OCI-LY1 (cell line): ENCODE results near the gene CDC42BPA.

Experiments used
- CTCF ChIP-seq: fragments of 200-600 bp; sonication (generic), shearing (Covaris generic); IDR thresholded peaks from 2 replicates; pipeline ENCODE4 v1.5.1; 2017; ENCODE audit warnings: mild to moderate bottlenecking, antibody characterized with exemption, low read length, moderate library complexity, mixed read lengths
- EZH2 ChIP-seq: fragments of 200-600 bp; sonication (generic), shearing (Covaris generic); IDR thresholded peaks from 2 replicates; pipeline ENCODE4 v1.8.0; 2017; ENCODE audit warnings: borderline replicate concordance, mixed run types, mild to moderate bottlenecking, antibody characterized with exemption, low read length, moderate library complexity, mixed read lengths

DNA sequence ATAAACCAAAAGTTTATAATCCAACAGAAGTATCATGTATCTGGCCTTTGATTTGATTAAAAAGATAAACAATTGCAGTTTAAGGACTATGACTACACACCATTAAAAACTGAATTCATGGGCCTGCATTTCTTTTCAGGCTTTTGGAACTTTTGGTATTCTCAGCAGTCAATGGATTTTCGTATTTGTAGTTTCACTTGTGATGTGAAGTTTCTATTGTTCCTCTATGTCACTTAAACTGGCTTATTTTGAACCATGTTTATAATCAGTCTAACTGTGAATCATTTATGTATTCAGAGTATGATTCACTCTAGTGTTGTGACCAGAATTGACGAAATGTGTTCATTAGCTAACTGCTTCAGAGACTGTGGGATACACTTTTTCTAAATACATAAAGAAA, 245.3 kb downstream of the CDC42BPA start:
- no peak for TF ChIP-seq CTCF
- no peak for TF ChIP-seq EZH2
